GM04504 (cell line): ENCODE data around the gene DCHS2.

Experiments used
- DNase-seq: peaks from one replicate; pipeline ENCODE4 v3.0.0-alpha.2; 2012; ENCODE audit warnings: low read depth

DCHS2 gene

GRCh38 chr4:154368060-154368459 is 123.5 kb downstream of the DCHS2 start:
- DNase-seq: no peak

DNA sequence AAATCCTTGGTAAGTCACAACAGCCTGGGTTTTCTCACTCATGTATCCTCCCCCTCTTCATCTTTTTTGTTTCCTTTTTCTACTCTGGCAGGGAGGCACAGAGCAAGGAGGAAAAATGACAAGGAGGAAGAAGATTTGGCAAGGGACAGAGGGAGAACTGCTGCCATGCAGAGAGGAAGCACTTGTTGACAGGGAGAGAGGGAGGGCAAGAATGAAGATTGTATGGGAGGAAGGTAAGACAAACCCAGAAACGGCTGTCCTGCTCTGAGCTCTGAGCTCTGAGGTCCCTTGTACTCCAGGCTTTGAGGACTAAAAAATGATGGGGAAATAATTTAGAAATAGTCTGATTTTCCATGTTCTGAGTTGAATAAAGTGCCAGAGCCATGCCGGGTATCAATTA is 123.9 kb downstream of the DCHS2 start:
- no peak for DNase-seq

GRCh38 chr4:154366956-154367355 is 124.6 kb downstream of the DCHS2 start:
- no peak for DNase-seq

DNA sequence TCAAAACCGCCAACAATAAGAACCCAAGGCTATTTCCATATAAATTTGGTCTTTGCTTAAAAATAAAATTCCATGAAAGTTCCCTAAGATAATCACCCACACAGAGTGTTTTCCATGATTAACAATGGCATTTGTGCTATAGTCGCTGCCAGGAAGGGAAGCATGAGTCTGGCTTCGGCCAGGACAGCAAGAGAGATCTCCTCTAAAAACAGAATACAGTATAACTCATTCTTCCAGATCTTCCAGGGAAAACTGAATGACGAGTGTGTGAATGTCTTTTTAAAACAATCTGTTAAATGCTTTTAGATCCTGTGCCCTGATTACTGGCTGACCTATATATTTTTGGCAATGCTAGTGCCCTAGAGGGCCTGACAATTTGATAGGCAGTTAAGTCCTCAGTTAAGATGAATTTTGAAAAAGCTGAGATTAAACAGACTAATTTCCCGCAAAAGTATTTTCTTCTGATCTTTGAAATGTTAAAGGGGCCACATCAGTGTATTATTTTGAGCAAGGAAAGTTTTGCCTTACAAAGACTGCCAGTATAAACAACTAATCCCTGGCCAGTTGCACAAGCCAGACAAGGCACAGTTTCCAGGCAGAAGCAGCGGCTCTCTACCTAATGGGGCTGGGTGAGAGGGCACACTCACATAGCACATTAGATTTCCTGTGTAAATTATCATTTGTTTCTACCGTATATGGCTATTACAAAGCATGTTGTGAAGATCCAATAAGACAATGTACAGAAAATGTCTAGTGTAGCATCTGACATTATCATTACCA is 127.3 kb downstream of the DCHS2 start:
- DNase-seq: no peak

- DNase-seq: no peak
These were observed 130.1 kb downstream of the DCHS2 start for GRCh38 chr4:154361450-154361849.

GRCh38 chr4:154360491-154360890 is 131.1 kb downstream of the DCHS2 start:
- no peak for DNase-seq

- DNase-seq: no peak
These were observed 136.7 kb downstream of the DCHS2 start for GRCh38 chr4:154354883-154355282.

- DNase-seq: no peak
These were observed 141.8 kb downstream of the DCHS2 start for GRCh38 chr4:154349829-154350228.

GRCh38 chr4:154348657-154349056 is 142.9 kb downstream of the DCHS2 start:
- no peak for DNase-seq

DNA sequence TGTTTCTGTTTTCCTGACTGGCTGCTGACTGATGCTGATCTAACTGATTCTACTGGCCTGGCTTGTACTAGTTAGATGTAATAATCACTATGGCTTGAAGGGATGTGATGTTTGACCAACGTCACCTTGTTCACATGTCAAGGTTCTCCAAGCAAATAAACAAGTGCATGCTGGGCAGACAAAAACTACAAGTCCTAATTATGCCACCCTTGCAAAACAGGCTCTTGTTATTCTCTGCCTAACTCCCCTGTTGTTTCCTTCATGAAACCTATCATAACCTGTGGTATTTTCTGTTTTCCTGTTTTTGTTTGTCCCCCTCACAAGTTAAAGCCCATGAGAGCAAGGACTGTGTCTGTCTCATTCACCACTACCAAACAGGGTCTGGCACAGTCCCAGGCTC is 146.2 kb downstream of the DCHS2 start:
- no peak for DNase-seq

- DNase-seq: no peak
These were observed 146.9 kb downstream of the DCHS2 start for GRCh38 chr4:154344686-154345085.

DNA sequence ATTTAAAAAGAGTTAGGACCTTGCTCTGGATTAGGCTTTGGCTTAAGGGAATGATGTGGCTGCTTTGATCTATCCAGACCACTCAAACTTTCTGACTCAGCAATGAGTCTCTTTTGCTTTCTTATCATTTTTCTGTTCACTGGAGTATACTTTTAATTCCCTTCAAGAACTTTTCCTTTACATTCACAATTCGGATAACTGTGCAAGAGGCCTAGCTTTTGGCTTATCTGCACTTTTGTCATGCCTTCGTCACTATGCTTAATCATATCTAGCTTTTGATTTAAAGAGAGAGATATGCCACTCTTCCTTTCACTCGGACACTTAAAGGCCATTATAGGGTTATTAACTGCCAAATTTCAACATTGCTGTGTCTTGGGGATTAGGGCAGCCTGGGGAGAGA is 147.9 kb downstream of the DCHS2 start:
- DNase-seq: no peak

DNA sequence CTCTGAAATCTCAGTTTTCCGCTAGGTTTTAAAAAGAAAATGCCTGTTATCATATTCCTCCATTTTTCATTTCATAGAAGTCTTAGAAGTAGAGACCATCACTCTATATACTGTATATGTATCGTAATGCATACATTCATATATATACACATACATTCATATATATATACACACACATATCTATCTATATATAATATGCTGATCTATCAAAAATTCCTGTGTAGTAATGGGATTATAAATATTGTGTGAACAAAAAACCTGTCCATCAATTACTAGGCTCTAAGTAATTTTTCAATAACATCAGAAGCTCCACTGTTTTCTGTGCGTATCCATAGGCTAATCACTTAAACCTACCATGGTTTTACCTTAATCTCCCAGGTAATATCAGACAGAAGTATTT is 150.2 kb downstream of the DCHS2 start:
- DNase-seq: no peak

DNA sequence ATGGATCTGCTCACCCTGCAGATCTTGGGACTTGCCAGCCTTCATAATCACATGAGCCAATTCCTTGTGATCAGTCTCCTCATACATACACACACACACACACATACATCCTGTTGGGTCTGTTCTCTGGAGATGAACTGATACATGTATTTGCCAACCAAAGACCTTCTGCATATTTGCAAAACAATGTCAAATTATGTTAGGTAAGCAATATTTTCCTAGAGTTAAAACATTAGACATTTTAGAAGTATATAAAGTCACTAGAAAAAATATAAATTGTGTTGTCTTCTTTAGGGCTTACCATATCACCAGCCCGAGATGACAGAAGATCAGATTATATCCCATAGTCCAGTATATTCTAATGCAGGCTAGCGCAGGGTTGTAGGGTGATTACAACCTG is 156.0 kb downstream of the DCHS2 start:
- DNase-seq: no peak

DNA sequence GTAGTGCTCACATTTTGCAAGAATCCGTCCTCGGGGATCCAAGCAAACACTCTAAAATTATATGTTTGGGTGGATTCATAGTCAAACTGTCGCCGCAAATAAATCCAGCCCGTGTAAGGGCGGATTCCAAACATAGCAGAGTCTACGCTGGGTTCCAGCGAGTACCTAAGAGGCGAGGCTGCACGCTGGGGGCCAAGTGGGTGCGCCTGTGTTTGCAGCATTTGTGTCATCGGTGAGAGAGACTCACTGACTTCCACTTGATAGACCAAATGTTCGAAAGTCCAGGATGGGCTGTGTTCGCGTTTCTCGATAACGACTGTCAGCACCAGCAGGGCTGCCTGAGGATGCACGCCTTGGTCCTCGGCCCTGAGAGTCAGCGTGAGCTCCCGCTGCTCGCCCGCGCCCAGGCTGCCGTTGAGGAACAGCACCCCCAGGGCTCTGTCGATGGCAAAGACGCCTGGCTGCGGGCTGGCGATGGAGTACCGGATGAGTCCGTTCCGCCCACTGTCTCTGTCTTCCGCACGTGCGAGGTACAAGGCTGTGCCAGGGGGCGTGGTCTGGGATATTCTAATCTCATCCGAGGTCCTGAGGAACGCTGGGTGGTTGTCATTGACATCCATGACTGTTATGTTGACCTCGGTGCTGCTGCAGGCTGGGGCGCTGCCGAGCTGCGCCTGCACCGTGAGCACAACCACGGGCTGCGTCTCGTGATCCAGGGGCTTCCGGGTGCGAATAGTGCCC is 158.7 kb downstream of the DCHS2 start:
- no peak for DNase-seq

DNA sequence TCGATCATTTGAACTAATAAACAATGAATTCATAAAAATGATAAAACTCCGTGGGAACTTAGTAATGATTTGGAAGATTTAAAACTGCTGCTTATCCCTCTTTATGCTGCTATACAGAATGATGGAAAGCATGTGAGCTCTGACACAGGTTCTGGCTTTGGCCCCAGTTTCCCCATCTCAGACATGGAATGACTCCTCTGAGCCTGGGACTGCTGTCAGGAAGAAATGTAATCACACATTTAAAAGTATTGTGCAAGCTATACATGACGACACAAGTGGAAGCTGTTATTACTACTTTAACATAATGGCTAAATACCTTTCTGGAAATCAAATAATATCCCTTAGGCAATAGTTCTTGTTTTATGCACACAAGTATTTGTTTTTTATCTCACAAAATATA is 161.7 kb downstream of the DCHS2 start:
- DNase-seq: peak; percentile 43

GRCh38 chr4:154329268-154329868 is 162.2 kb downstream of the DCHS2 start:
- no peak for DNase-seq

DNA sequence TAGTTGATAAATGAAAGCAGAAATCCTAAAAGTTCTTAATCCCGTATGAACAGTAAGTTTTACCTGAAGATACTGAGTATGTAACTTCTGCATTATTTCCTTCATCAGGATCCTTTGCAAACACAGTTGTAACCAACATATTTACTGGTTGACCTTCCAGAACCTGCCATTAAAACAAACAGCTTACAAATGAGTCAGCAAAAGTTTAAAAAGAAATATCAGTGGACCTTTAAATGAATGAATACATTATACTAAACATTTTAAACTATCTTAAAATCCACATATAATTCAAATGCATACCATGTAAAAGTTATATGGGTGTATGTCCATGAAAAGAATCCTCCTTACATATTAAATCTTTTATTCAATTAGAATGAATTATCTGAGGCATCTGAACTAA is 163.6 kb downstream of the DCHS2 start:
- DNase-seq: no peak

DNA sequence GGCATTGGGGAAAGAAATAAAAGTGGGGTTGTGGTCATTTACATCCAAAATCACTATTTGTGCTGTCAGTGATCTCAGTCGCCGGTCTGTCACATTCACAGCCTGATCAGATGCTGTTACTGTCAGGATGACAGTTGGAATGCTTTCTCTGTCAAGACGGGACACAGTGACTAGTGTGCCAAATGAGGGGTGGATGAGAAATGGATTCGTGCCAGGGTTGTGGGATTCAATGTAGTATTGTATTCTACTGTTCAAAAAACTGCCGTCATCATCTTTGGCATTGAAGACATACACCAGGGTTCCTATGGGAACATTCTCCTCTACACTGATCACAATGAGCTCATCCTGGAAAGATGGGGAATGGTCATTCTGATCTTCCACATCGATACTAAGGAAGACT is 171.1 kb downstream of the DCHS2 start:
- DNase-seq: no peak

DNA sequence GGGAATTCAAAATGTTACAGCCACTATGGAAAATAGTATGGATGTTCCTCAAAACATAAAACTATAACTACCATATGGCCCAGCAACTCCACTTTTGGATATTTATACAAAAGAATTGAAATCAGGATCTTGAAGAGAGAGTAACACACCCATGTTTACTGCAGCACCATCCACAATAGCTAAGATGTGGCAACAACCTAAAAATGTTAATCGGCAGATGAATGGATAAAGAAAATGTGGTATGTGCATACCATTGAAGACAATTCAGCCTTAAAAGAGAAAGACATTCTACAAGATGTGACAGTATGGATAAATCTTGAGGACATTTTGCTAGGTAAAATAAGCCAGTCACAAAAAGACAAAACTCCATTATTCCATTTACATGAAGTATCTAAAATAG is 171.9 kb downstream of the DCHS2 start:
- no peak for DNase-seq

DNA sequence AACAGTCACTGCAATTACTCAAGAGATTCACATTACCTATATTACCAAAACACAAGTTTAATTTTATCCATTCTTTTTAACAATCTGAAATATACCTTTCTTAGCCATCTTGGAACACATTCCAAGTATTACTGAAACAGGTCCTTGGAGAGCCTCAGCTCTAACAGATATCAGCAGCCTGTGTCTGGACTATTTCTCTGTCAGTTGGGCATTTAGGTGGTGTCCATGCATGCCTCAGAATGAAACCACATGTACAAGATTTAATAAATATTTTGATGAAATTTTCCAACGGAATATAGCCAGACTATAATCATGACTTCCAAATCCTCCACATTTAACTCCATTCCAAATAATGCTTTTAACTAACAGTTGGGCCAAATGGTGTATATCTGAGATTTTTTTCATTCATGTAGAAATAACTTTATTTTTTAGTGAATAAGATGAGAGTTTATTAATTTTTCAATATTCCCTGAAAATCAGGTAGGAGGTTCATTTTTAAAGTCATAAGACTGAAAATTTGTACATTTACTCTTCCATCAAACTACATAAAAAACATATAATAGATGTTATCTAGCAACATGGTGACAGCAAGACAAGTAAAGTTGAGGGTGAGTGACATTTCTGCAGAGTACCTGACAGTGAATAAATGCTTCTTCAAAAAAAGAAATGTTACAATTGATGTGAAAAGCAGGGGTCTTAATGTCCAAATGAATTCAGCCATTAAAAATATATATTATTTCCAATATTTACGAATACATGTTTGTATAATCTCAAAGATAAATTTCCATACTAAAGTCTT is 174.2 kb downstream of the DCHS2 start:
- DNase-seq: no peak

DNA sequence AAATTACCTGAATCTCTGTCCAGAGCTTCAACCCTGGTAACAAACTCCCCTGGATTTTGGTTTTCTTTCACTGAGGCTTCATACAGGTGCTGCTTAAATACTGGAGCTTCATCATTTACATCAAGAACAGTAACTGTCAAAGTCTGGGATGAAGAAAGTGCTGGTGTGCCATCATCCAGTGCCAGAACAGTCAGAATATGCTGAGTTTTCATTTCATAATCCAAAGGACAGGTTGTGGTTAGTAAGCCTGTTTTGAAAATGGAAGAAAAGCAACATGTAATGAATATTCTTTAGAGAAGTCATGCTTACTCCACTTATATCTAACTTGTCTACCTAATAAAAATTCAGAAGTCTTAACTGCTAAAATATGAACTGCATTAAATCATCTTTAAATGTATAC is 175.9 kb downstream of the DCHS2 start:
- DNase-seq: no peak
